ENCODE data around the gene SRCAP.
A peak's percentile ranks its signal among the peaks of the same experiment; 100 is the strongest.

SRCAP gene

DNA sequence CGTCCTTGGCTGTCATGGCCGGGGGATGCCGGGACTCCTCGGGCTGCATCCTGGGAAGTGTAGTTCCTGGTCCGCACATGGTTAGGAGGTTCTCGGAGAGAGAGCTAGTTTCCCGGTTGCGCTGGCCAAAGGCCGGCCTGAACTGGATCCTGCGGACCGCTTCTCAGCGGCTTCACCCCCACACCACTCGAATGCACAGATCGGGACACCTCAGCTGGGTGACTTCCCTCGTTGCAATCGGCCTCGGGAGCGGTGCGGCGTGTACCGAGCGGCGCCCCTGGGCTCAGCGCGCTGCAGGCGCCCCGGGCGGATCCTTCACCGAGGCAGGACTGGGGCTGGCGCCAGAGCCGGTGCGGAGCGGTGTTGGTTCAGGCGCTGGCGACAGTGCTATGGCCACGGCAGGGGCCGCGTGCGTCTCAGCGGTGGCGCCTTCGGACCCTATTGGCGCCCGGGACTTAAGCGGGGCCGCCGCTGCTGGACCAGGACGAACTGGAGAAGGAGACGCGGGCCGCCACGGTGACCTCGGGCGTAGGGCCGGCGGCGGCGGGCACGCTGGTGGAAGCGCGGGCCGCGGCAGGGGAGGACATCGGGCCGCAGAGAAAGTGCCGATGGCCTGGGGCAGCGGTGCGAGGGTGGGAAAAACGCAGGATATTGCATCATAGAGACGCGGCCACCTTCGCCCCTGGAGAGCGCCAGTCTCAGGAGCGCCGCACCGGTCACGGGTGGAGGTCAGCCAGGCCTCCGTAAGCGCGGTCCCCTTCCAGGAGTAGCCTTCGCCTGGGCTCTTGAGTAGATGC is 76.6 kb downstream of the SRCAP start:
- Mint-ChIP-seq H3K27me3 (no peaks in the 10 kb centered on the region), H3K9me3 (ENCODE audit: low read depth) (no peaks in the 10 kb centered on the region), H3K4me3 (peak overlapping the region; percentile 95), H3K27ac (peak overlapping the region; percentile 97), H3K4me1 (ENCODE audit: low read depth) (peaks cover 22% of the 10 kb centered on the region), H3K36me3 (no peaks in the 10 kb centered on the region)

DNA sequence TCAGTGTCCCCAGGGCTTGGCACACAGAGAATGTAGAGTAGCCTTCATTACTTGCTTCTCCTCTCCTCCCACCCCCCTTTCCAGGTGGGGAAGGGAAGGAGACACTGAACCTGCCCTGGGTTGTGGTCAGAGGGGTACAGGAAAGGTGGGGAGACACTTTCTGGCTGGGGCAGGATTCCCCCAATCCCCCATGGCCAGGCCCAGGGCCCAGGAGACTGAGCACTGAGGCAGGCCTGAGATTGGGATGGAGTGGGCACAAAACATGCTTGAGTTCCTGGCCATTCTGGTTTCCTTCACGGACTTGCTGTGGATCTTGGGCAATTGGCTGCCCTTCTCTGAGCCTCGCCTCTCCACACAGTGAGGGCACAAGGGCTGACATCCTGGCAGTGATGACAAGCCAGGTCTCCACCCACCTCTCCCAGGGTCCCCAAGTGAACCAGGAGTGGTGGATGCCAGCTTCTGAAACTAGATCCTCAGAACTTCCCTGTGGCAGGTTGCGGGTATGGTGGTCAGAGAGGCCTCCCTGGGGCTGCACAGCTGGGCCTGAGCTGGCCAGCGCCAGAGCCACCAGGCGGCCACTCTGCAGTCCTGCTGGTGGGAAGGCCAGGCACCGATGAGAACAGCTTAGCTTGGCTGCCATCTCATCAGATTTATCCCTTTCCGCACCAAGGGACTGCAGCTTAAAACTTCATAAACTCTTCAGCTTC is 78.8 kb downstream of the SRCAP start:
- peak overlapping the region; percentile 95 for H3K4me3 Mint-ChIP-seq
- H3K27me3 Mint-ChIP-seq: no peaks in the 10 kb centered on the region
- H3K36me3 Mint-ChIP-seq: no peaks in the 10 kb centered on the region
- H3K4me1 Mint-ChIP-seq (ENCODE audit: low read depth): peaks cover 17% of the 10 kb centered on the region
- peak overlapping the region; percentile 88 for H3K27ac Mint-ChIP-seq
- no peaks in the 10 kb centered on the region for H3K9me3 Mint-ChIP-seq (ENCODE audit: low read depth)

DNA sequence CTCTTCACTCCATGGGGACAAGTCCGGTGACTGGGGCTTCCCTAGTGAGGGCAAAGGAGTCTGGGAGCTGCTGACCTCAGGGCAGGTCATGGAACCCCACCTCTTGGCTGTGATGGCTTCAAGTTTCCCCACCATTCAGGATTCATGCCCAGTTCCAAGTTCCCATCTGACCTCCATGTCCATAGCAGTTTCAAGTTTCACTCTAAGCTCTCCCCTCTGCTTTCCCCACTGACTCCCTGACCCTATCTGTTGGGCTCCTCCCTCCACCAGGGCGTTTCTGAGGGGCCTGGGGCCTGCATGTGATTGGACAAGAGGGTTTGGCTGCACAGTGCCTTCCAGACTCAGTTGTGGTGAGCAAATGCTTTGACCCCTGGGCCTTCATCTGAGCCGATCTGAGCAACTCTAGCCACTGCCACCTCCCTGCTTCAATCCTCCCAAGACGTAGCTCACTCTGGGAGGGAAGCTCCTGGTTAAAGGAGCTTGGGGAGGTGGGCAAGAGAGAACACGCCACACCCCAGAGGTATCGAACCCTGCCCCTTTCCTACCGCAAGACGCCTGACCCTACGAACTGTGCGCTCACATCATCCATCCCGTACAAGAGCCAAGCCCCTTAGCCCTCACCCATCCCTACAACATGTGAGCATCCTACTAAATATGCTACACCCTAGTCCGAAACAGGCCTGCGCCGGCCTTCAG is 79.7 kb downstream of the SRCAP start:
- Mint-ChIP-seq H3K27ac (no peak overlapping the region), H3K4me3 (peak overlapping the region; percentile 40), H3K4me1 (ENCODE audit: low read depth) (peaks cover 16% of the 10 kb centered on the region), H3K36me3 (peaks cover 3% of the 10 kb centered on the region), H3K9me3 (ENCODE audit: low read depth) (no peaks in the 10 kb centered on the region), H3K27me3 (no peaks in the 10 kb centered on the region)

DNA sequence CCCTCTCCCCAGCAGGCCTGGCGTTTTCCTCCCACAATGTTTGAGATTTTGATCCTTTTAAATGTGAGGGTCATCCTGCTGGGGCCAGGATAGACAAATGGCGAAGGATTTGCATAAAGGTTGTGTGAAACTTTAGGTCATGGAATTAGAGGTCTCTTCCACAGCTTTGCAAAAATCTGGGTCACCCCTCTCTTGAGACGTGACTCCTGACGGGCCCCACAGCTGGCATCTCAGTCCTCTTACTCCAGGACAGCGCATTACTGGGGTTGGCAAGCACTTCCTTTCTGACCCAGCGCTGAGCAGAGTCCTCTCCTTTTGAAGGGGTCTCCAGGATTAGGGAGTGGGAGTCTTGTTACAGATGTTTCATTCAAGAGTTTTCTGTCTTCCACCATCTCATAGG is 80.6 kb downstream of the SRCAP start:
- H3K4me1 Mint-ChIP-seq (ENCODE audit: low read depth): peaks cover 16% of the 10 kb centered on the region
- H3K36me3 Mint-ChIP-seq: peaks cover 3% of the 10 kb centered on the region
- no peak overlapping the region for H3K27ac Mint-ChIP-seq

DNA sequence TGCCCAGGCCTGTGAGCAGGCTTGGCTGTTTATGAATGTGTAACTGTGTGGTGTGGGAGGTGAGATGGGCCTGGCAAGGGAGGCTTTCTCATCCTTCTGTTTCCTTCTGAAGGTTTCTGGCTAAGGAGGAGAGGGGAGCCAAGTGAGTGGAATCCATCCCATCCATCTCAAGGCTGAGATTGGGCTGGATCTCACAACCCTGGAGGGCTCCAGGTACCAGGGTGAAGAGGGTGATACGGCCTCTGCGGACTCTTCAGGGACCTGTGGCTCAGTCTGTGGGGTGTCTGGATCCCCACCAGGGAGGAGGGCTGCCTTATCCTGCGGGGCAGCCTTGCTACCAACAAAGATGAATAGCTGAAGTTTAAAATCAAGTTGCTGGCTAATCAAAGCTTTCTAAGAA is 81.0 kb downstream of the SRCAP start:
- no peaks in the 10 kb centered on the region for H3K9me3 Mint-ChIP-seq (ENCODE audit: low read depth)
- no peaks in the 10 kb centered on the region for H3K27me3 Mint-ChIP-seq
- no peak overlapping the region for H3K27ac Mint-ChIP-seq
- no peak overlapping the region for H3K4me3 Mint-ChIP-seq
- H3K36me3 Mint-ChIP-seq: peaks cover 3% of the 10 kb centered on the region
- peaks cover 15% of the 10 kb centered on the region for H3K4me1 Mint-ChIP-seq (ENCODE audit: low read depth)

More for the DNA sequence above, 80.6 kb downstream of the SRCAP start:
- Mint-ChIP-seq H3K27me3 (no peaks in the 10 kb centered on the region), H3K4me3 (no peak overlapping the region), H3K9me3 (ENCODE audit: low read depth) (no peaks in the 10 kb centered on the region)

DNA sequence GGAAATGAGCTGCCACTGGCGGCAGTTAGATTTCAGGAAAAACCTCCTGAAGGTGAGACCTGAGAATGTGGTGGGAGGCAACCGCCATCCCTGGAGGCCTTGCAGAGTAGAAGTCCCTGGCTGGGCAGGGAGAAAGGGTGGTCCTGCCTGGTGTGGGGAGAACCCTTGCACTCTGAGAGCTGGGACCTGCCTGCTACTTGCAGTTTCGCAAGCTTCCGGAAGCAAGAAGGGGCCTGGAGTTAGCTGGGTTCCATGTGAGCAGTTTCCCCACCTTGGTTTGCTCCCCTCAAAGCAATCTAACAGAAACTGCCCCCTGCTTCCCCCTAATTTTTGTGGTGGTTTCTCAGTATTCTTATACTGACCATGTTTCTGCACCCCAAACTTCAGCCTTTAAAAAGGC is 81.6 kb downstream of the SRCAP start:
- no peak overlapping the region for H3K4me3 Mint-ChIP-seq
- peaks cover 13% of the 10 kb centered on the region for H3K4me1 Mint-ChIP-seq (ENCODE audit: low read depth)
- H3K27me3 Mint-ChIP-seq: no peaks in the 10 kb centered on the region
- no peaks in the 10 kb centered on the region for H3K9me3 Mint-ChIP-seq (ENCODE audit: low read depth)
- H3K36me3 Mint-ChIP-seq: peaks cover 3% of the 10 kb centered on the region
- H3K27ac Mint-ChIP-seq: no peak overlapping the region

DNA sequence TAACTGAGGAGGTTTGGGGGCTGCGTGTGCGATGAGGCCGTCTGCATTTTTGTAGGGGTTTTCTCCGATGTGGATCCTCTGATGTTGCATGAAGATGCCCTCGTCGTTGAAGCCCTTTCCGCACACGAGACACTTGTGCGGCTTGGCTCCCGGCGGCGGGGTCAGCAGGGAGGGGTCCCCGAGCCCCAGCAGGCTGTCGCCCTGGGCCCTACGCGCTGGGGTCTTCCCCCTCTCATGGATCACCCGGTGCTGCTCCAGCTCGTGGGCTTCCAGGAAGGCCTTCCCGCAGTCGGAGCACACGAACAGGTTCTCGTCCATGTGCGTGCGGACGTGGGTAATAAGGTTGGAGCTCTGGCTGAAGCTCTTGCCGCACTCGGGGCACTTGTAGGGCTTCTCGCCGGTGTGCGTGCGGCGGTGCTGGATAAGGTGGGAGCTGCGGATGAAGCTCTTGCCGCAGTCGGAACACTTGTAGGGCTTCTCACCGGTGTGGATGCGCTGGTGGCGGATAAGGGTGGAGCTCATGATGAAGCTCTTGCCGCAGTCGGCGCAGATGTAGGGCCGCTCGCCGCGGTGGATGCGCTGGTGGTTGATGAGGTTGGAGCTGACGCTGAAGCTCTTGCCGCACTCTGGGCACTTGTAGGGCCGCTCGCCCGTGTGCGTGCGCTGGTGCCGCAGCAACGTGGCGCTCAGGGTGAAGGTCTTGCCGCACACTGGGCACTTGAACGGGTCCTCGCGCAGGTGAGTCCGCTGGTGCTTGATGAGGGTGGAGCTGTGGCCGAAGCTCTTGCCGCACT is 83.7 kb downstream of the SRCAP start:
- Mint-ChIP-seq H3K27me3 (no peaks in the 10 kb centered on the region), H3K9me3 (ENCODE audit: low read depth) (no peaks in the 10 kb centered on the region), H3K27ac (no peak overlapping the region), H3K36me3 (peaks cover 3% of the 10 kb centered on the region), H3K4me3 (no peak overlapping the region), H3K4me1 (ENCODE audit: low read depth) (peaks cover 9% of the 10 kb centered on the region)

DNA sequence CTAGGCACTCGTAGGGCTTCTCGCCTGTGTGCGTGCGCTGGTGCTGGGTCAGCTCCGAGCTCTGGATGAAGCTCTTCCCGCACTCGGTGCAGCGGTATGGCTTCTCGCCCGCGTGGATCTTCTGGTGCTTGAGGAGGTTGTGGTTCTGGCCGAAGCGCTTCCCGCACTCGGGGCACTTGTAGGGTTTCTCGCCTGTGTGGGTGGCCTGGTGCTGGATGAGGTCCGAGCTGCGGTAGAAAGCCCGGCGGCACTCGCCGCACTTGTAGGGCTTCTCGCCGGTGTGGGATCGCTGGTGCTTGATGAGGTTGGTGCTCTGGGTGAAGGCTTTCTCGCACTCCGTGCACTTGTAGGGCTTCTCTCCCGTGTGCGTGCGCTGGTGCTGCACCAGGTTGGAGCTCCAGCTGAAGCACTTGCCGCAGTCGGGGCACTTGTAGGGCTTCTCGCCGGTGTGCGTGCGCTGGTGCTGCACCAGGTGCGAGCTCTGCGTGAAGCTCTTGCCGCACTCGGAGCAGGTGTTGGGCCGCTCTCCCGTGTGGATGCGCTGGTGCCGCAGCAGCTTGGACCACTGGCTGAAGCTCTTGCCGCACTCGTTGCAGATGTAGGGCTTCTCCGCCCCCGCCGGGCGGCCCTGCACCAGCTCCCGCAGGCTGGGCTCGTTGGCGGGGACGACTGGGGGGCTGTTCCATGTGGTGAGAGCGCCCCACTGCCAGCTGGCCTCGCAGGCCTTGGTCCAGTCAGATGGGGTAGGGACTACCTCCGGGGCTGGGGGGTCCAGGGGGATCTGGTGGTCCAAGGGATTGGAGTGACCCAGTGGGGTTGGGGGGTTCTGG is 84.5 kb downstream of the SRCAP start:
- H3K9me3 Mint-ChIP-seq (ENCODE audit: low read depth): no peaks in the 10 kb centered on the region
- H3K36me3 Mint-ChIP-seq: peaks cover 3% of the 10 kb centered on the region
- H3K27ac Mint-ChIP-seq: no peak overlapping the region
- no peak overlapping the region for H3K4me3 Mint-ChIP-seq
- peaks cover 13% of the 10 kb centered on the region for H3K4me1 Mint-ChIP-seq (ENCODE audit: low read depth)
- H3K27me3 Mint-ChIP-seq: no peaks in the 10 kb centered on the region

DNA sequence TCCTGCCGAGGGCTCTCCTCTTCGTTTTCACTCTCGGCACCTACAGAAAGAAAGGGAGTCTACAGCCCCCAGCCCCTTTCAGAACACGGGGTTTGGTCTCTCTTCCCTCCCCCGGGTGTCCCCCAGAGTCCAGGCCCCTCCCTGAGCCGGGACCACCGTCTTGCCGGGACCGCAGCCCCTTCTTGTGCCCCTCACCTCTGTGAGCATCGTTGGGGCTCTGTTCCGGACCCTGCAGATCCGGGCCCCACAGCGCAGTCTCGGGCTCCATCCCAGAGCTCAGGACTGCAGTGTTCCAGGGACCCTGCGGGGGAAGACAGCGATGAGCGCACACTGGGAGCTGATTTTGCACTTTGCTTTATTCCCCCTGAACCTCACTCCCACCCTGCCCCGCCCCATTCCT is 85.2 kb downstream of the SRCAP start:
- no peak overlapping the region for H3K27ac Mint-ChIP-seq

DNA sequence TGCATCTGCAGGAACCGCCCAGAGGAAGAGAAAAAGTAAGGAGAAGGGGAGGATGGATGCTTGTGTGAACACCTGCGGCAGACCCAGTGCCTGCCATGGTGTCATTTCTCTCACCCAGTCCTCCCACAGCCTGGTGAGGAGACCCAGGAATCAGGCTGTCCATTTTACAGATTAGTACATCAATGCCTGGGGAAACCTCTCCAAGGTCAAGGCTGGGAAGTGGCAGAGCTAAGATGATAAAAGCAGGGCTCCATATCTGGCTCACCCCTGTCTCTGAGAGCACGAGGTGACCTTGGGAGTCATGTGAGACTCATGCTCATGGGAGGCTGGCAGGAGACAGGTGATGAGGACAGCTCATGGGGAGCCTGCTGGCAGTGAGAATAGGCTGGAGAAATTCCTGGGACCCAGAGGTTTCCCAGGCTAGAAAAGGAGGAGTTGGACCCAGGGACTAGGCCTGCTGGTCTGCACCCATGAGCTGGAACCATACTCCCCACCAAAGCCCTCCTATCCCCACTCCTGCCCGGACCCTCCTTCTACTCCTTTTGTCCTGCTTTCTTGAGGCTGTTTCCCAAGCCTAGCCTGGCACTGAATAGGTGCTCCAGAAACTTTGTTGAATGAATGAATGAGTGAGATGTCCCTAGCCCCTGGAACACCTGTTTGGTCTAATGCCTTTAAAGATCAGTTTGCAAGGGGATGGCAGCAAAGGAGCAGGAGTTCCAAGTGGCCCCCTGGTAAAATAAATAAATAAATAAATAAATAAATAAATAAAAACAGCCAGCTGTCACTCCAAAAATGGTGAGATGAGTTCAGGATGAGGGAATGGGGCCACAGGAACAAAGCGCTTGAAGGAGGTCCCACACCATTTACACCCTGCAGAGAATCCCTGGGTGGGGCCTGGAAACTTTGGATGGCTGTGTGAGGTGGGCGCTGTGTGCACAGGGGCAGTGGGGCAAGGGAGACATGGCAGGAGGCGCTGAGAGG is 86.4 kb downstream of the SRCAP start:
- Mint-ChIP-seq H3K4me3 (peak overlapping the region; percentile 86), H3K4me1 (ENCODE audit: low read depth) (peaks cover 13% of the 10 kb centered on the region), H3K27me3 (no peaks in the 10 kb centered on the region), H3K27ac (no peak overlapping the region), H3K36me3 (peaks cover 3% of the 10 kb centered on the region), H3K9me3 (ENCODE audit: low read depth) (no peaks in the 10 kb centered on the region)

More for the DNA sequence above, 85.2 kb downstream of the SRCAP start:
- Mint-ChIP-seq H3K4me3 (no peak overlapping the region), H3K36me3 (peaks cover 3% of the 10 kb centered on the region), H3K4me1 (ENCODE audit: low read depth) (peaks cover 13% of the 10 kb centered on the region), H3K9me3 (ENCODE audit: low read depth) (no peaks in the 10 kb centered on the region), H3K27me3 (no peaks in the 10 kb centered on the region)

DNA sequence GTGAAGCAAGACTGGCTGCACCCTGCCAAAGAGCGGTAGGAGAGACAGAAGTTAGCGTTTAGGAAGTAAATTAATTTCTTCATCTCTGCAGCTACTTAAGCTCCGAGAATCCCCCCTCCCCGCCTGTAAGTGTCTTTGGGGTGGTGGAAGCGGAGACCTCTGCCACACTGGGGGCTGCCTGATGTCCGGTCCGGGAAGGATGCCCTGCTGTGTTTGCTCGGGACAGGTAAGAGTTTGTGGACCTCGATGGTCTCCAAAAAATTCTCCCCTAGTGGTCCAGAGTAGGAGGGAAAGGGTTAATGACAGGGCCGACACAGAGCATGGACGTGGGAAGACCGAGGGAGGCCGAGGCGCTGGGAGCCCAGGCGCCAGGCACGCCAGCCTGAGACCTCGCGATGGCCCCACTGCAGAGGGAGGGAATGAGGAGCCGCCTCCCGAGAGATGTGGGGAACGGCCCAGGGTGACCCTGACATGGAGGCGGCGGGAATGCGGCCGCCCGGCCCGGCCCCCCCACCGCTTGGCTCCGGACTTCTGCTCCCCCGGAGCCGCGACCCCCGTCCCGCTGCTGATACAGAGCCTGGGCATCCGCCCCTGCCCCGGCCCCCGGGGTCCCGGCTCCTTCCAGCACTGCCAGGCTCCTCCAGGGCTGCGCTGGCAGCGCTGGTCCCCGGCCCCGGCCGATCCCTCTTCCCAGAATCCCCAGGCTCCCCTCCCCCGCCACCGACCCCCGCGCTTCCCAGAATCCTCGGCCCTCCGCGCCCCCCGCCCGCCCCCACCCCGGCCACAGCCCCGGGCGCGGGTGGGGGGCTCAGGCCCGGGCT is 87.4 kb downstream of the SRCAP start:
- H3K36me3 Mint-ChIP-seq: peaks cover 3% of the 10 kb centered on the region
- peak overlapping the region; percentile 34 for H3K27ac Mint-ChIP-seq
- H3K27me3 Mint-ChIP-seq: no peaks in the 10 kb centered on the region
- H3K4me1 Mint-ChIP-seq (ENCODE audit: low read depth): peaks cover 13% of the 10 kb centered on the region
- H3K4me3 Mint-ChIP-seq: peak overlapping the region; percentile 86
- H3K9me3 Mint-ChIP-seq (ENCODE audit: low read depth): no peaks in the 10 kb centered on the region

DNA sequence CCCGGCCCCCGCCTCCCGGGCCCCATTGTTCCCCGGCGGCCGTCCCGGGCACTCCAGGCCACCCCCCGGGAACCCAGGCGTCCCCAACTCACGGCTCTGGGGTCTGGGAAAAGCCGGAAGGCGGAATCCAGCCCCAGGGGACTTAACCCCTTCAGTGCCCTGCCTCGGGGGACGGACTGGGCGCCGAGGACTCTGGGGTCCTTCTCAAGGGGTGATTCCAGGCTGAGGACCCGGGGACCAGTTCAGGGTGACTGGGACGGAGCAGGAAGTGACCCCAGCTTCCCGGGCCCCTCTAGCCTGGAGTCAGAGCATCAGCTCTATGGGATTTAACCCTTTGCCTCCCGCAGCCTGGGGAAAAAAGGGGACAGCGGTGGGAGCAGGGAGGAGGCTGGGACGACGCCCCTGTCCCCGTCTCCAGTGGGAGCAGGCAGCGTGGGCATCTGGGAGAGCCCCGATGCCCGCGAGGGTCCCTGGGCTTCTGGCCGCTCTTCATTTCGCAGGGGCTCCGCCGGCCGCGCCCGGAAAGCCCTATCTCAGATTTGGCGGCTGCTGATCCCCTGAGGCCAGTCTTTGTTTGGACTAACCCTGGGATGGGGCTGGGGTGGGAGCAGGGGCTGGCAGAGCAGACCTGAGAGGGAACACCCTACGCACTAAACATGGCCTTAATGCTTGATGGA is 88.1 kb downstream of the SRCAP start, which contains the start of gene ZNF629:
Gene ZNF629, minus strand, starts transcription at position 270 of the 677 bp plus-strand sequence. CDS start 2,723 bp downstream, outside the sequence.
- no peaks in the 10 kb centered on the region for H3K27me3 Mint-ChIP-seq
- H3K4me3 Mint-ChIP-seq: peak within 1 kb of the TSS; percentile 88
- H3K4me1 Mint-ChIP-seq (ENCODE audit: low read depth): peaks cover 13% of the 10 kb centered on the region
- peak within 1 kb of the TSS; percentile 34 for H3K27ac Mint-ChIP-seq
- H3K9me3 Mint-ChIP-seq (ENCODE audit: low read depth): no peaks in the 10 kb centered on the region
- peaks cover 3% of the 10 kb centered on the region for H3K36me3 Mint-ChIP-seq

Data from activated naive CD8-positive, alpha-beta T cell (primary cell).